Coronary artery (tissue), 2 donors: ENCODE measurements around the gene ZMIZ1.

Experiments
- DNase-seq: peaks from one replicate; pipeline ENCODE4 v3.0.0-alpha.2; 2017; ENCODE audit warnings: low spot score
- H3K27ac ChIP-seq, 2 donors: fragments of 200-600 bp; sonication (generic); one replicate each; pipeline ENCODE4 v1.5.1; 2016 to 2019
- H3K4me3 ChIP-seq: fragments of 200-600 bp; sonication (generic); 2 replicates; pipeline ENCODE4 v1.5.1; 2016; ENCODE audit warnings: mild to moderate bottlenecking, moderate library complexity
- CTCF ChIP-seq: fragments of 200-600 bp; sonication (generic); IDR thresholded peaks from one replicate; pipeline ENCODE4 v1.5.1; 2019; ENCODE audit warnings: antibody characterized with exemption

Gene ZMIZ1

DNA sequence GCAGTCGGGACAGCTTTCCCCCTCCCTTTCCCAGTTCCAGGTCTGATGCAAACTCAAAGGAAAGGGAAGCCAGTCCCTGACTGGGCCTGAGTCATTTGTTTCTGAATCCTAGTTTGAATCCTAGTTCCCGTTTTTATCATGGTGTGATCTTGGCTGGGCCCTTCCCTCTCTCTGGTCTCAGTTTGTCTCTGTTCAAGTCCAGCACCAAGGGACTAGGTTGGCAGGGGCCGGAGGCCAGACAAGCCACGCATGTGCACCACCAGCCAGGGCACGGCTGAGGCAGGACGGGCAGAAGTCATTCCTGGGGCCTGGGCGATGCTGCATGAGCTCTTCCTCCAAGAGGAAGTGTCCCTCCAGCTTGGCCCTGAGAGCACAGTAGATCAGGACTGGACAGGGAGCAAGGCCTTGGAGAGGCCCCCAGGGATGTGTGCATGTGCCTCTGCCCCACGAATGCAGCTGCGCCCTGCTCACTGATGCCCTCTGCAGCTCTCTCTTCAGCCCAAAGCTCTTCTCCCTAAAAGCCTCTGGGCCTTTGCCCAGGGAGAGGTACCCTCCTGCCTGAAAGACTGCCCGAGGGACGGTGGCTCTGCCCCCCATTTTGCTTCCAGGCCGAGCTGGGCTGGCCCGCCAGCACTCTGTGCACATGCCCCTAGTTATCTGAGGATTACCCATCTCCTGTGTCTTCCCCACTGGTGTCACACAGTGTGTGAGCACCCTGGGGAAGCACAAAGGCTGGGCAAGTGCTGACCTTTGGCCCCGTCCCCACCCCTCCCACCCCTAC lies 86.7 kb downstream of the ZMIZ1 start:
- H3K27ac ChIP-seq: peak overlapping the region; percentile 81 to 91
- no peak for DNase-seq
- TF ChIP-seq CTCF: no peak
- no peak overlapping the region for H3K4me3 ChIP-seq

DNA sequence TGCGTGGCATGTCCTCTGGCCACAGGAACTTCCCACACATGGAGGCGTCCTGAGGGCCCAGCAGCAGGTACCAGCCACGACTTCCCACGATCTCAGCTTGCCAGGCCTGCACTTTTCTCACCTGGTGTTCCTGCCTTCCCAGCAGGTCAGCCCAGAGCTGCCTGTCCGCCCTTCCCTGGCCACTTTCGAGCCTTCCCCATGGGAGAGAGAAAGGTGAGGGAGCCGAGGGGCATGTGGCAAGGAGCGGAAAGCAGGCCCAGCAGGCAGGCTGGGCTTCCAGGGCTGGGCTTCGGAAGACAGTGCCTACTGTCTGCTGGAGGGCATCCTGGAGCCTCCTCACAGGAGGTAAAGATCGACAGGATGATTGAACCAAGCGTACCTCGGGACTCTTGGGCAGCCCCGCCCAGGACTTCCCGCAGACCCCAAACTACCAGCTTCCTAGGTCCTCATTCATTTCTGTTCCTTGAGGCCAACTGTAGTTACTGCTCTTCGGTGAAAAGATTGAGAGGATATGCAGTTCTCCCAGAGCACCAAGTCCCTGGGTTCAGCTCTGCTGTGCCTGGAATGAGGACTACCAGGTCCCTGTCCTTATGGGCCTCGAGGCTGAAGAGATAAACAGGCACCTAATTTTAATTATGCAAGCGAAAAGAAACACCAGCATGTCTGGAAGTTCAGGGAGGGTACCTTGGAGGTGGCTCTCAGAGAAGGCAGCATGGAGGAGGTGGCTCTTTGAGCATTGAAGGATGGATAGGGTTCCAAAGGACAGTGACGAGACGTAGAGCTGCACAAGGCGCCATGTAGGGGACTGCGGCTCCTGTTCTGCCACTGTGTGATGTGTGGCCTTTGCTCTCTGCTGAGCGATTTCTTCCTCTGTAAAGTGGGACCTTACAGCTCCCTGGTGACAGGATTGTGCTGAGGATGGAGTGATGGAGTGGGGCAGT lies 87.8 kb downstream of the ZMIZ1 start:
- DNase-seq: no peak
- peak overlapping the region; percentile 72 to 91 for H3K27ac ChIP-seq
- no peak for TF ChIP-seq CTCF

DNA sequence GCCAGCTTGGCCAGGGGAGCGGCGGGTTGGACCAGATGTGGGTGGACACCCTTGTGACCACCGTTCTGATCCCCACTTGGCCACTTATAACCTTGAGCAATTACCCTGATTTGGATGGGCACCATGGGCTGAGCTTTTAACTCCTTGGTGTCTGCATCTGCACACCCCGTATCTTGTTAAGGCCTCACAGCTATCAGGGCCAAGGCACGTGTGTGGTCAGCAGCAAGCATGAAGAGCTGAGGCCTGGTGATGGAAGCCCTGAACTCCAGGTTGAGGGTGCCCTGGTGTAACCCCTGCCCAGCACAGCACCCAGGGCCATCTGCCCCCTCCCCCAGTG lies 89.2 kb downstream of the ZMIZ1 start:
- TF ChIP-seq CTCF: no peak
- DNase-seq: no peak
- no peak overlapping the region for H3K4me3 ChIP-seq
- peak overlapping the region; percentile 72 to 91 for H3K27ac ChIP-seq

More for the DNA sequence above, 87.8 kb downstream of the ZMIZ1 start:
- no peak overlapping the region for H3K4me3 ChIP-seq

DNA sequence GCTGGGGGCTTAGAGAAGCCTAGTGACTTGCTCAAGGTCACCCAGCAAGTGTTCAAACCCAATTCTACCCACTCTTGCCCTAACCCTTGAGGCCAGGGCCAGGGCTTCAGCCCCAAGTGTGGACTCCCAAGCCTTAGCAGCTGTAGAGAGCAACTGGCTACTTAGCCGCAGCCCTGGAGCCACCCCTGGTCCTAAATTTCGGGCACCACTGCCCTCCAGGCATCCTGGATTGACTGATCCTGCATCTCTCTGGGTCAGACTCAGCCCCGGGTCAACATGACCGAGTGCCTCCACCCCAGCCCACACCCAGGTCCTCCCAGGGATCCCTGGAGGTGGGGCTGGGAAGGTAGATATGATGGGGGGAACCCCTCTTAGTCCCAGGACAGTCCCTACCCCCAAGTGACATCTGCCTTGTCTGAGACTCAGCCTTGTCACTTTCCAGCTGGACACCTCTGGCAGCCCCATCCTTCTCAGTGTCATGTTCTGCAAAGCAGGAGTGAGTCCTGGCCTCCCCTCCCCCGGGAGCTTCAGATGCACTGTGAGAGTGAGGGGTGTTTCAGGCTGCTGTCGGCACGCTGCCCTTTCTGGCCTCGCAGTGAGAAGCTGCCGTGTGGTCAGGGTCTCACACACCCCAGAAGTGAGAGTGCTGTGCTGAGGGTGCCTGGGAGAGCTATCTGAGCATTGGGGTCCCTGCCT lies 89.8 kb downstream of the ZMIZ1 start:
- no peak for DNase-seq
- Histone ChIP-seq H3K27ac (peak overlapping the region; percentile 72 to 91), H3K4me3 (peak overlapping the region; percentile 14)
- no peak for TF ChIP-seq CTCF

GRCh38 chr10:79159141-79159651 lies 90.4 kb downstream of the ZMIZ1 start:
- Histone ChIP-seq H3K27ac (peak overlapping the region; percentile 72 to 91), H3K4me3 (peak overlapping the region; percentile 26)
- DNase-seq: no peak
- no peak for TF ChIP-seq CTCF

DNA sequence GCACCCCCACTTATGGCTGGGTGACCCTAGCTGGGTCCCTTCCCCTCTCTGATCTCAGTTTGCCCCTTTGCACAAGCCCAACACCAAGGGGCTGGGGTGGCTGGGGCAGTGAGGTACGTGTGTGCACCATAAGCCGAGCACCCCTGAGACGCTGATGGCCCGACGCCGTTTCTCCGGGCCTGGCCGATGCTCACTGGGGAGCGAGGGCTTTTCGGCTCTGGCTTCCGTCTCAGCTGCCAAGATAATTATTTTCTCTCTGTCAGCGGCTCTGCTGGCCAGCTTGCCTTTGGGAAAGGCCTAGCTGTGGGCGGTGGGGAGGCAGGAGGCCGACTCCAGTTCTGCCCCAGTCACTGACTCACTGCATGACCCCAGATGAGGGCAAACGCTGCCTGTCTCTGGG lies 91.0 kb downstream of the ZMIZ1 start:
- Histone ChIP-seq H3K27ac (peak overlapping the region; percentile 72 to 91), H3K4me3 (peak overlapping the region; percentile 26)
- TF ChIP-seq CTCF: no peak
- DNase-seq: no peak
